ENCODE measurements around the gene CTSD.

CTSD gene

DNA sequence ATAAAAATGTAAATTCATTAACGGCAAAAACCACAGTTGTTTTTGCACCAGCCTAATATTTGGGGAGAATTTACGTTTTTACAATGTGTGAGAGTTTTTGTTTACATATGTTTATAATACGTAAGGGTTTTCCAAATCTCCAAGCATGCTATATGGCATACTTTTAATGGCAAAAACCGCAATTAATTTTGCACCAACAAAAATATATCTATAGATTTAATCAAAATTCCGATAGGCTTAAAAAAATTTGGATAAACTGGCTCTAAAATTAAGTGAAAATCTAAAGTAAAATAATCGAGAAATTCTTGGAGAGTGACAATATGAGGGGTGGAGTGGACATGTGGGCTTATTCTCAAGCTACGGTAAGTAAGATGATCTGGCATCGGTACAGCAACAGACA is 43.9 kb downstream of the CTSD start:
- DNase-seq, result no peak

DNA sequence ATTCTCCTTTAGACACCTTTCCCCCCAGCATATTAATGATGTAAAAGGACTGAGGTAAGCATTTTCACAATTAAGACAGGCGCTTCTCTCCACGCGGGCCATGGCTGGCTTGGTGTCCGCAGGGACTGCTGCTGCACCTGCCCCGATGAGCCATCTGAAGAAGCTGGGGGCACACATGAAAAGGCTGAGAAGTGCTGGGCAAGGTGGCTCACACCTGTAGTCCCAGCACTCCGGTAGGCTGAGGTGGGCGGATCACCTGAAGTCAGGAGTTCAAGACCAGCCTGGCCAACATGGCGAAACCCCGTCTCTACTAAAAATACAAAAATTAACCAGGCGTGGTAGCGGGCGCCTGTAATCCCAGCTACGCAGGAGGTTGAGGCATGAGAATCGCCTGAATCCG is 45.4 kb downstream of the CTSD start:
- no peak for DNase-seq

DNA sequence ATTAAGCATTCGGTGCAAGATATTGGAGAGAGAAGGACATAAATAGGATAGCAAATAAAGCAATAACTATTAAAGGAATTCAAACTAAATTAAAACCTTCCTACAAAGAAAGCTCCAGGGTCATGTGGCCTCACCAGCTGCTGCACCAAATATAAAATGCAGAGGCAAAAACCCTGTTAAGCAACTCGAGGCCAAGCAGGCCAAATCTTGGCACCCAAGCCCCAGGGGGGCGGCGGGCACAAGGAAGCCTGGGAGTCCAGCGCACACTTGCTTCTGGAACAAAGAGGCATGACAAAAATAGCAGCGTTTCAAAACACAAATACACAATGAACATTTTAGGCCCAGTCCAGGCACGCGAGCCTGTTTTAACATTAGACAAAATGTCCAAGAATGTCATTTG is 46.0 kb downstream of the CTSD start:
- DNase-seq, result no peak

DNA sequence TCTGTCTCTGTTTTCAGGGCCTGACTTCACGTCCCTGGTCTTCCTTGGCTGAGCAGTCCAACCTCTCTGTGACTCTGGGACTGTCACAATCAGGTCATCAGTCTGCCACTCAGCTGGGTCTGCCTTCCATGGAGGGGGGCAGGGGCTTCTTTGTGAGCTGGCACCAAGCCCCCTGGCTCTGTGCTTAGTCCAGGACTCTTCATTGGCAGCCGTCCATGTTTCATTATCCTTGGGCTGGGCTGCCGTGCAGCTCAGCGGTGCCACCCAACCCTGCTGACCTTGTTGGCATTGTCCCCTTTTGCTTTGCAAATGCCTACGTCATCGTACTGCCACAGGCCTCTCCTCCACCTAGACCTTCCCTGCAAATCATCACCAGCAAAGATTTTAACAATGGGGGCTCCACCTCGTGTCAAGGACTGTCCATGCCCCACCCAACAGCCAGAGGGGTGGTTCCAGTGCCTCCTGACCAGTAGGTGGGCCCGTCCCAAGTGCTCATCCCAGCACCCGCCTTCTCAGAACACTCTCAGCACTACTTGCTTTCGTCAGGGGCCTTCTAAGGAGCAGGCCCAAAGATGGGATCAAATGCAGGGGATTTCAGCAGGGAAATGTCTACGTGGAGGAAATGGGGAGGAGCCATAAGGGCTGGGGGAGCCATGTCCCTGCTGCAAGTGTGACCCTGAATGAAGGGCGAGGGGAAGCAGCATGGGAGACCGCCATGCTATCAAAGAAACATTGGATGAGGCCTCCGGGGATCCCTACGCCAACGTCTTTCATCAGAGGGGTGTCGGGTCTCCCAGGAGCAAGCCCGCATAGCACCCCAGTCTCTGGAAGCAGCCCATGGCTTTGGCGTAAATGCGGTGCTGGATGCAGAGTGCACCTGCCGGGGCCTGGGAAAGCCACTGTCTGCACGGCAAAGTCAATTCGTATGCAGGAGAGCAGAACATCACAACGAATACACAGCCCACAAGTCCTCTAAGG is 48.5 kb downstream of the CTSD start:
- no peak for DNase-seq

DNA sequence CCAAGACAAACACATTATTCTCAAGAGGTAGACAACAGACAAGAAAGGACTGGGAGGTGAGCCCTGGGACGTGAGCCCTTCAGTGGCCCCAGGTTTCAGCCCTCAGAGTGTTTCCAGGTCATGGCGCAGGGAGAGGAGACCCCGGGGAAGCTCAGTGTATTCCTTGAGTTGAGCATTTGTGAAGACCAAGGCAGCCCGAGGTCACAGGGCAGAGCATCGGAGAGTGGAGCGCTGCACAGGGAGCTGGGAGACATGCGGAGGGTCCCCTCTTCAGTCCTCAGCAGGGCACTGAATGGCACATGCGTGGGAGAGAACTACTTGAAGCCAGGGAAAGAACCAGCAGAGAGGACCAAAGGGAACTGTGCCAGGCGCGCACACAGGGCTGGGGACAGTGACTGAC is 55.0 kb downstream of the CTSD start:
- no peak for DNase-seq

DNA sequence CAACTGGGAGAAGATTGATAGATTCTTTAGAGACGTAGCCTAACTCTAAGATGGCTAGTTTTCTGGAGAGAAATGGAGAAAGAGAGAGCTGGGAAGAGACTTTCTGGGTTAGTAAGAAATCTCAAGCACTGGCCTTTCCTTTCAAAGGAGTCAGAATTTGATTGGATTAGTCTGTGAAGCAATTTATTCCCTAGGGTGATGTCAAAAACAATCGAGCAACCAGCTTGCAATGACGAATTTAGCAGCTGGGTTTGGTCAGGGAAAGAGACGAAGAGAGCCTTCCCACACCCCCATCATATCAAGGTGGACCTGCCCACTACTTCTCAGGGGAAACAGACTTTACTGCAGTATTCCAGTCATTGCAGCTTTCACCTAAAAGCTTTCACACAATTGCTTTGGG is 56.0 kb downstream of the CTSD start:
- DNase-seq, result no peak

DNA sequence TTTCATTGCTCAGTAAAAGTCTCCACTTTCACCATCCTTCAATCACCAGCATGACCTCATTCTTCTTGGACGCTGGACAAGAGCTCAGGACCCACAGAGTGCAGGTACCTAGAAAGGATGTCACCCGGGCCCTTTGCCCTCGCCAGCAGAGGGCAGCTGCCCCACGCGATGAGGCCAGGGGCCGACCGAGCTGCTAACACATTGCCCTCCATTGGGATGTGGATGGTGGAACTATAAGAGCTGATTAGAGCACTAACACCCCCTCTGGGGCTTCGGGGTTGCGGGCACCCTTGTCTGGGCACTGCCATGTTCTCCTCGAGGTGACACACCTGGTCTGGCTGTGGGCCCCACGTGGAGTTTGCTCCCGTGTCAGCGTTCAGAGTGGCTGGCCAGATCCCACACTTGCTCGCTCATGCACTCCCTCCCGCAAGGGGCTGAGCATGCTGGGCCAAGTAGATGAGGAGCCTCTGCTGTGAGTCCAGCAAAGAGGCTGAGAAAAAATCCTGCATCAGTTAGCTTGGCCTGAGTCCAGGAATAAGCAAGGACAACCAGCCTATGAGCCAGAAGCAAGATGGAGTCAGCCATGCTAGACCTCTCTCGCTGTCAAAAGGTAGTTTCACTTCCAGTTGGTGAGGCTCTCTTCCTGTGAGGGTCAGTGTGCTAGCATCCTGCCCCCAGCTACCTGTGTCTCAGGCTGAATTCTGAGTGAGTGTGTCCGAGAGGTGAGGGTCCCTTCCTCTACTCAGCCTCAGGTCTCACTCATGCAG is 56.9 kb downstream of the CTSD start:
- no peak for DNase-seq

DNA sequence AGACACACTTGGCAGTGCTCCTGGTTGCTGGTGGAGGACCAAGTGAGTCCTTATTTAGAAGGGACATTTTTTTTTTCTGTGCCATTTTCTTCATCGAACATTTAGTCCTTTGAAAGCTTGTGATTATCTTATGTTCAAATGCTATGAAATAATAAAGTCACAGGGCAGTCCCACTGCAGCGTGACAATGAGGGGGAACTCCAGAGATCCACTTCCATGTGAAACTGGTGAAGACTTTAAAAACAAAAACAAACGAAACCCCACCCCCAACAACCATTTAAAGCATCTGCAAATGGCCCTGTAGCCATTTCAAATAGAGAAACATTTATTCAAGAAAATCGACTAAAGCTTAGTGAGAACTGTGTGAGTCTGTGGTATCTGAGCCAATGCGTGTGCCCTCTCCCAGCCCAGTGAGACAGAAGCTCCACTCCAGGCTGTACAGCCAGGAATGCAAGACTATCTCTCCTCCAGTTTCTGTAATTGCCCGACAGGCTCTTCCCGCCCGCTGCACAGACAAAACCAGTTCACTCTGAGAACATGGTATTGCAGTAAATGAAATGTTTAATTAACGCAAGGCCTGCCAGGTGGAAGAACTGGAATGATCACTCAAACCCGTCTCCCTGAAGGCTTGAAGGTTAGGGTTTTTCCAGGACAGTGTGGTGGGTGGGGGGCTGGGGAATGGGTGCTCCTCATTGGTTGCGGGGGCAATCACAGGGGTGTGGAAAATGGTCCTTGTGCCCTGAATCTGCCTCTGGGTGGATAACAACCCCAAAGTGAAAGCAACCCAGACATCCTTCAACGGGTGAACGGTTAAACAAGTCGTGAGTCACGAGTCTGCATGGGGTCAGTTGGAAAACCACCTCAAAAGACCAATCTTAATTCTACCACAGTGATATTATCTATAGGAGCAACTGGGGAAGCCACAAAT is 58.3 kb downstream of the CTSD start:
- no peak for DNase-seq

DNA sequence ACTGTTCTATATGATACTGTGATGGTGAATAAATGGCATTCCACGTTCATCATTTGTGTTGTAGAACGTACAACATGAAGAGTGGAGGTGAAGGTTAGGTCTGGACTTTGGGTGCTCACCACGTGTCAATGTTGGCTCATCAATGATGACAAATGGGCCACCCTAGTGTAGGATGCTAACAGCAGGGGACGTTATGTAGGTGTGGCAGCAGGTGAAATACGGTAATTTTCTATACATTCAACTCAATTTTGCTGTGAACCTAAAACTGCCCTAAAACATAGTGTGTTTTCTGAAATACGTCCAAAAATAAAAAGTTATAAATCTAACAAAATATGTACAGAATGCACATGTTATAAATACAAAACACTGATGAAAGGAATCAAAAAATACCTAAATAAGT is 60.6 kb downstream of the CTSD start:
- no peak for DNase-seq

Measured in stimulated activated CD4-positive, alpha-beta T cell treated with anti-CD3 and anti-CD28 coated beads, Interleukin-1b, Interleukin-23, amount 100 ng/mL, for 48 hours (primary cell).